Measurements from ENCODE around the gene FSIP1. TPM values are rescaled to one million over a fixed set of nuclear protein-coding genes. Genes with fewer than 3 reads are reported as not detected.

FSIP1 gene
- polyA plus RNA-seq, 2 of the 4 experiments (the other 2 are of a cell fraction): 0.71 to 0.93 TPM

- TF ChIP-seq FOSL2 (IDR thresholded peaks at IDR 0.05): no peak
- TF ChIP-seq FOSL2 (CRISPR knock-in tag; IDR thresholded peaks at IDR 0.05): no peak
- TF ChIP-seq MAX (IDR thresholded peaks at IDR 0.05): no peak
- TF ChIP-seq FOXS1 (CRISPR knock-in tag; IDR thresholded peaks at IDR 0.05): no peak
- no peak for TF ChIP-seq POLR2A (IDR thresholded peaks at IDR 0.05; ENCODE audit: low read length)
- TF ChIP-seq ESRRA (IDR thresholded peaks at IDR 0.05; ENCODE audit: borderline replicate concordance, low read length): no peak
- TF ChIP-seq HOXA7 (CRISPR knock-in tag; IDR thresholded peaks at IDR 0.05): no peak
- no peak overlapping the region for H3K4me2 ChIP-seq
- DNase-seq (ENCODE audit: low read depth in 1 of 2, low spot score in 1 of 2): no peak
- ChIA-PET CTCF (interaction anchor here (0.8 kb wide), 1 partner anchor 673 kb away, joined by 3 read pairs; no protein-coding TSS in a partner anchor), POLR2A (no interaction called here)
- H3K27ac ChIP-seq: no peak overlapping the region
- H3K9me3 ChIP-seq: no peaks in the 10 kb centered on the region
- H3K4me3 ChIP-seq: no peak overlapping the region
- ATAC-seq: no peak
- no peak for FAIRE-seq
- no peaks in the 10 kb centered on the region for H3K4me1 ChIP-seq
- 62% methylated on average over 4 of the region's 4 CpGs for WGBS (ENCODE audit: missing lambda C conversion rate)
These were observed 217.5 kb downstream of the FSIP1 start for GRCh38 chr15:39564972-39565665.

GRCh38 chr15:39558421-39558820 lies 224.2 kb downstream of the FSIP1 start:
- H3K9me3 ChIP-seq: no peaks in the 10 kb centered on the region
- H3K27ac ChIP-seq: no peak overlapping the region
- DNase-seq (ENCODE audit: low read depth in 1 of 2, low spot score in 1 of 2): no peak
- no peak overlapping the region for H3K4me3 ChIP-seq
- ChIA-PET CTCF (no interaction called here), POLR2A (no interaction called here)
- TF ChIP-seq MAX (IDR thresholded peaks at IDR 0.05) (no peak), POLR2A (IDR thresholded peaks at IDR 0.05; ENCODE audit: low read length) (no peak), BCL3 (IDR thresholded peaks at IDR 0.05) (no peak), RNF2 (IDR thresholded peaks at IDR 0.05; ENCODE audit: borderline replicate concordance, low read depth) (no peak), POLR2AphosphoS2 (conservative IDR thresholded peaks at IDR 0.05; ENCODE audit: low read length) (no peak), MAFK (IDR thresholded peaks at IDR 0.05; ENCODE audit: partially characterized antibody) (no peak), NR3C1 (IDR thresholded peaks at IDR 0.05) (no peak), CHD2 (IDR thresholded peaks at IDR 0.05; ENCODE audit: low read length, partially characterized antibody) (no peak), NFE2L2 (conservative IDR thresholded peaks at IDR 0.05; ENCODE audit: low read length) (no peak), JUNB (IDR thresholded peaks at IDR 0.05) (no peak), CBX2 (IDR thresholded peaks at IDR 0.05; ENCODE audit: borderline replicate concordance, low read depth) (no peak), EHMT2 (IDR thresholded peaks at IDR 0.05; ENCODE audit: low read depth) (no peak), SREBF2 (IDR thresholded peaks at IDR 0.05) (no peak), E2F6 (IDR thresholded peaks at IDR 0.05; ENCODE audit: borderline replicate concordance, low read depth) (no peak), MYC (IDR thresholded peaks at IDR 0.05; ENCODE audit: borderline replicate concordance, low read length) (no peak)
- no peak for ATAC-seq
- FAIRE-seq: no peak
- no peak overlapping the region for H3K4me2 ChIP-seq
- H3K4me1 ChIP-seq: no peaks in the 10 kb centered on the region
- 85% methylated on average over 3 of the region's 3 CpGs for WGBS (ENCODE audit: missing lambda C conversion rate)

GRCh38 chr15:39556461-39556860 lies 226.2 kb downstream of the FSIP1 start:
- Histone ChIP-seq H3K4me3 (no peak overlapping the region), H3K27ac (no peak overlapping the region), H3K4me2 (no peak overlapping the region), H3K4me1 (no peaks in the 10 kb centered on the region), H3K9me3 (no peaks in the 10 kb centered on the region)
- TF ChIP-seq POLR2A (IDR thresholded peaks at IDR 0.05; ENCODE audit: low read length) (no peak), TP53 (CRISPR knock-in tag; IDR thresholded peaks at IDR 0.05) (no peak), GATA3 (IDR thresholded peaks at IDR 0.05; ENCODE audit: borderline replicate concordance) (no peak), BCL3 (IDR thresholded peaks at IDR 0.05) (no peak), HEYL (CRISPR knock-in tag; IDR thresholded peaks at IDR 0.05) (no peak), JUN (IDR thresholded peaks at IDR 0.05) (no peak), HDAC2 (IDR thresholded peaks at IDR 0.05) (no peak), MAFK (IDR thresholded peaks at IDR 0.05; ENCODE audit: partially characterized antibody) (no peak), BHLHE40 (IDR thresholded peaks at IDR 0.05; ENCODE audit: low read depth, low read length) (no peak), FOXS1 (CRISPR knock-in tag; IDR thresholded peaks at IDR 0.05) (no peak), PBX3 (IDR thresholded peaks at IDR 0.05) (no peak), CEBPB (IDR thresholded peaks at IDR 0.05) (no peak)
- ChIA-PET CTCF (interaction anchor here (0.6 kb wide), 1 partner anchor 116 kb away, joined by 4 read pairs; no protein-coding TSS in a partner anchor), POLR2A (no interaction called here)
- WGBS (ENCODE audit: missing lambda C conversion rate): 77% methylated on average over 7 of the region's 7 CpGs
- DNase-seq (ENCODE audit: low read depth in 1 of 2, low spot score in 1 of 2) (no peak), ATAC-seq (no peak), FAIRE-seq (no peak)
